Rectal smooth muscle tissue (tissue), 1 donor: Measurements from ENCODE around the gene FRMD8.

Experiments used
- H3K27ac ChIP-seq: one replicate; pipeline ENCODE4 v1.7.0; 2013; ENCODE audit warnings: low read depth, low read length, inconsistent platforms
- H3K27me3 ChIP-seq: one replicate; pipeline ENCODE4 v1.7.0; 2013; ENCODE audit warnings: low read length; ENCODE audit not compliant: control insufficient read depth, insufficient read depth
- H3K36me3 ChIP-seq: one replicate; pipeline ENCODE4 v1.7.0; 2013; ENCODE audit warnings: low read length; ENCODE audit not compliant: control insufficient read depth, insufficient read depth
- H3K4me1 ChIP-seq: one replicate; pipeline ENCODE4 v1.7.0; 2013; ENCODE audit warnings: low read length; ENCODE audit not compliant: control insufficient read depth, insufficient read depth
- H3K4me3 ChIP-seq: one replicate; pipeline ENCODE4 v1.7.0; 2013; ENCODE audit warnings: low read length
- H3K9ac ChIP-seq: one replicate; pipeline ENCODE4 v1.7.0; 2013; ENCODE audit warnings: low read length

Gene FRMD8

DNA sequence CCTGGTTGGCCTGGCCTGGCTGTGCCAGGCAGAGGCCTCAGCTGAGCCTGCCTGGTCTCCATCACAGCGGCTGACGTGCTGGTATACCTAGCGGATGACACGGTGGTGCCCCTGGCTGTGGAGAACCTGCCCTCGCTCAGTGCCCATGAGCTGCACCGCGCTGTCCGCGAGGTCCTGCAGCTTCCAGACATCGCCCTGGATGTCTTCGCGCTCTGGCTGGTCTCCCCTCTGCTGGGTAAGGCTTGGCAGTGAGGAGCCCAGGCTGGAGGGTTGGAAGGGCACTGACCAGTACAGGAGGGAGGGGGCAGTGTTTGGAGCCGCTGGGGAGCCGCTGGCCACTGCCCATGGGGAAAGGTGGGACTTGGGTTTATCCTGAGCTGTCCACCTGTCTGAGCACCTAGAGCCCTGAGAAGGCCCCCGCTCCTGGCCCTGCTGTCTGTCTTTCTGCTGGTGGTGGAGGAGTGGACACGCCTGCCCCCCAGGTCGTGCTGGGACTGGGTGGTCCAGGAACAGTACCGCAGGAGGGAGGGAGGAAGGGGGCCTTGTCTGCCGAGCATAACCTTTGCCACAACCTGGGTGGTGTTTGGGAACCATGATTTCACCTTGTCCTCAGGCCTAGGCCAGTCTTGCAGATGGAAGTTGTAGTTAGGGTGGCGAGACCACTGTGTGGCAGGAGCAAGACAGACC lies 3.0 kb downstream of the FRMD8 start:
- H3K27me3 ChIP-seq = no peaks in the 10 kb centered on the region
- no peak overlapping the region for H3K27ac ChIP-seq
- peak overlapping the region; percentile 5 for H3K4me3 ChIP-seq
- H3K4me1 ChIP-seq = peaks cover 7% of the 10 kb centered on the region
- H3K36me3 ChIP-seq = peaks cover 7% of the 10 kb centered on the region
- H3K9ac ChIP-seq = no peak overlapping the region

DNA sequence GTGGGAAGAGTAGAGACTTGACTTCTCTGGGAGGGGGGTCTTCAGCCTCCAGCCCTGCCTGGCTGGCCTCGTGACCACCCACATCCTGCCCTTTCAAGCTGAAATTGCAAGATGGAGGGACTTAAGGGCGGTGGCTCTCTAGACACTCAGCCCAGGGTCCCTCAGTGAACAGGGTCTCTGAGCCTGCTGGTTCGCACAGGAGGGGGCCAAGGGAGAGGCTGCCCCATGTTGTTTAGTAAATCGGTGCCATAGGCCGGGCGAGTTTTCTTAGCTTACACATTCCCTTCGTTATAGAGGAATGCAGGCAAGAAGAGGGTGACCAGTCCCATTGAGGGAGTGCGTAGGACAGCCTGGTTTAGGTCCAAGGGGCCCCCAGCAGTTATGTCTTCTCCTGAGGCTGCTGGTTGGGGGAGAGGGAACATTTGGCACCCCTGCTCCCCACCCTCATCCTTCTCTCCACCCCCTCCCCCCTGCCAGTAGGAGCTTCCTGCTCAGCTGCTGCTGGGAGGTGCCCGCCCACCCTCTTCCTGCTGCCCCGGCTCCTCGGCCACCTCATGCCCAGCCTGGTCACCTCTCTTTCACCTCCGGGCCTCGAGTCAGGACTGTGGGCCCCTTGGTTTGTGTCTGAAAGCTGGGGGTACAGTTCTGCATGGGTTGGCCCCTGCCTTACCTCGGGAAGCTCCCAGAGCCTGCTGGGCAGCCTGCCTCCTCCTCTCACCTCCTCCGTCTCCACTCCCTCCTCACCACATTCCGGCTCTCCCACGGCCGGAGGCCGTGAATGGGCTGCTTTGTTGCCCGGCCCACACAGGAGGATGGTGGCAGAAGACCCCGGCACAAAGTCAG lies 3.9 kb downstream of the FRMD8 start:
- no peak overlapping the region for H3K4me3 ChIP-seq
- H3K9ac ChIP-seq = no peak overlapping the region
- no peaks in the 10 kb centered on the region for H3K27me3 ChIP-seq
- peaks cover 7% of the 10 kb centered on the region for H3K4me1 ChIP-seq
- no peak overlapping the region for H3K27ac ChIP-seq
- H3K36me3 ChIP-seq = peaks cover 7% of the 10 kb centered on the region

GRCh38 chr11:65390996-65391395 lies 4.6 kb downstream of the FRMD8 start:
- Histone ChIP-seq H3K4me1 (peaks cover 6% of the 10 kb centered on the region), H3K36me3 (peaks cover 10% of the 10 kb centered on the region), H3K27me3 (no peaks in the 10 kb centered on the region), H3K27ac (no peak overlapping the region), H3K4me3 (no peak overlapping the region), H3K9ac (no peak overlapping the region)

DNA sequence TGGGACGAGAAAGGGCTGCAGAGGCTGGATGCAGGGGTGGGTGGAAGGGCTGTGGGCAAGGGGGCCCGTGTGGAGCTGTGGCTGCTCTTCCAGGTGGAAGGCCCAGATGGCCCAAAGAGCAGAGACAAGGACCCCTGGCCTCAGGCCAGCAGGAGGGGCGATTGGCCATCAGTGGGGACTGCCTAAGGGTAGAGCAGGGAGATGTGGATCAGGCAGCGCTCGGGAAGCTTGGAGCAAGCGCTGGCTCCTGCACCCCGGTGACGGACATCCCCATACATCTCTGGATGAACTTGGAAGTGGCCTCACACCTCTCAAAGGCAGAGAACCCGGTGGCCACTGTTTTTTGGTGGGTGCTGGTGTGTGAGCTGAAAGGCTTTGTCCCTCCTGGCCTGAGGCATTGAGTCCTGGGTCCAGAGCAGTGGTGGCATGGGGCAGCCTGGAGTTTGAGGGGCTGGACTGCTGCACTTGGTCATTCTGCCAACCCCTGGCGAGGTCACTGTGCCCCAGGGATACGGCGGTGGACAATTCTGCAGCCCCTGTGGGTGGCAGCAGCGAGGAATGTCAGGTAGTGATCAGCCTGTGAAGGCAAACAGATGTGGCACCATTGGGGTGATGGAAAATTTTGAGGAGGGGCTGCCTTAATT lies 5.9 kb downstream of the FRMD8 start:
- H3K36me3 ChIP-seq = peaks cover 13% of the 10 kb centered on the region
- no peak overlapping the region for H3K27ac ChIP-seq
- no peak overlapping the region for H3K4me3 ChIP-seq
- H3K9ac ChIP-seq = no peak overlapping the region
- no peaks in the 10 kb centered on the region for H3K27me3 ChIP-seq
- H3K4me1 ChIP-seq = peaks cover under 1% of the 10 kb centered on the region

DNA sequence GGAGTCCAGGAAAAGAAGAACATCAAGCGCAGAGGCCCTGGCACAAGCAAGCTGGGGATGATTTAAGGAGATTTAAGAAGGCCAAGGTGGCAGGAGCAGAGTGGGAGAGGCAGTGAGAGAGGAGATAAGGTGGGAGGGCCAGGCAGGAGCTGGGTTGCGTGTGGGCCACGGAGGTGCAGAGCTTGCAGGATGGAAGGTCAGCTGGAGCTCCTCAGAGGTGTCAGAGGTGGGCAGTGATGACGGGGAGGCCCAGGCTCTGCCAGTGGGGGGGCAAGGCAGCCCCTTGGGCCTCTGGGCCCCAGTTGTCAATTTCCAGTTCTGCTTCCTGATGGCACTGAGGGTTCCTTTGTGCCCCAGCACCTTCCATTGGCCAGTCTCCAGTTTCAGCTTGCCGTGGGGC lies 6.5 kb downstream of the FRMD8 start:
- Histone ChIP-seq H3K4me3 (no peak overlapping the region), H3K4me1 (no peaks in the 10 kb centered on the region), H3K27me3 (no peaks in the 10 kb centered on the region), H3K27ac (no peak overlapping the region), H3K9ac (no peak overlapping the region), H3K36me3 (peaks cover 15% of the 10 kb centered on the region)

GRCh38 chr11:65393513-65394079 lies 7.2 kb downstream of the FRMD8 start:
- no peaks in the 10 kb centered on the region for H3K4me1 ChIP-seq
- H3K36me3 ChIP-seq = peaks cover 19% of the 10 kb centered on the region
- no peak overlapping the region for H3K9ac ChIP-seq
- no peak overlapping the region for H3K4me3 ChIP-seq
- no peak overlapping the region for H3K27ac ChIP-seq
- H3K27me3 ChIP-seq = no peaks in the 10 kb centered on the region

GRCh38 chr11:65394125-65394536 lies 7.7 kb downstream of the FRMD8 start:
- Histone ChIP-seq H3K4me3 (no peak overlapping the region), H3K27ac (no peak overlapping the region), H3K9ac (no peak overlapping the region), H3K27me3 (no peaks in the 10 kb centered on the region), H3K4me1 (no peaks in the 10 kb centered on the region), H3K36me3 (peaks cover 19% of the 10 kb centered on the region)

DNA sequence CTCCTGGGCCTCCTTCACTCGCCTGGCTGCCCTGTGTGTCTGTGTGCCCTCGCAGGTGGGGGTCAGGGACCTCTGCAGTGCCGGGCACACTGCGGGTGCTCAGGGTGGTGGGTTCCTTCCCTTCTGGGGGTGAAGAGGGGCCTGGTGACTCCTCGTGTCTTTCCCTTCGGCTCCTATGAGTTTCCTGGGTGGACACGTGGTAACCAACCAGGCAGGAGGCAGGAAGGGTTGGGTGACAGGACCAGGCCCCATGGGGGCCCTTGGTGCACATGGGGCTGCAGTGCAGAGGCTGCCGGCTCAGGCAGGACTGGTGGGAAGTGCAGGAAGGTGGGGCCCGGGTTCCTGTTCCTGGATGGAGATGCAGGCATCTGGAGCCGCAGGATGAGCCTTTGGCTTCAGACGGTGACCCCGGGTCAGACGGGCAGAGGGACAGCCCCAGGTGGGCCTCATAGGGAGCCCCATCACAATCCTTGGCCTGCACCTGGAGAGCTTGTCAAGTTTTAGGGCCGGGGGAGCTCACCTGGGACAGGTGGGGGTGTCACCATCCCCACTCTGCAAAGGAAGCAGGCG lies 9.6 kb downstream of the FRMD8 start:
- H3K36me3 ChIP-seq = peaks cover 25% of the 10 kb centered on the region
- H3K4me1 ChIP-seq = no peaks in the 10 kb centered on the region
- no peak overlapping the region for H3K4me3 ChIP-seq
- H3K9ac ChIP-seq = no peak overlapping the region
- no peak overlapping the region for H3K27ac ChIP-seq
- H3K27me3 ChIP-seq = no peaks in the 10 kb centered on the region

DNA sequence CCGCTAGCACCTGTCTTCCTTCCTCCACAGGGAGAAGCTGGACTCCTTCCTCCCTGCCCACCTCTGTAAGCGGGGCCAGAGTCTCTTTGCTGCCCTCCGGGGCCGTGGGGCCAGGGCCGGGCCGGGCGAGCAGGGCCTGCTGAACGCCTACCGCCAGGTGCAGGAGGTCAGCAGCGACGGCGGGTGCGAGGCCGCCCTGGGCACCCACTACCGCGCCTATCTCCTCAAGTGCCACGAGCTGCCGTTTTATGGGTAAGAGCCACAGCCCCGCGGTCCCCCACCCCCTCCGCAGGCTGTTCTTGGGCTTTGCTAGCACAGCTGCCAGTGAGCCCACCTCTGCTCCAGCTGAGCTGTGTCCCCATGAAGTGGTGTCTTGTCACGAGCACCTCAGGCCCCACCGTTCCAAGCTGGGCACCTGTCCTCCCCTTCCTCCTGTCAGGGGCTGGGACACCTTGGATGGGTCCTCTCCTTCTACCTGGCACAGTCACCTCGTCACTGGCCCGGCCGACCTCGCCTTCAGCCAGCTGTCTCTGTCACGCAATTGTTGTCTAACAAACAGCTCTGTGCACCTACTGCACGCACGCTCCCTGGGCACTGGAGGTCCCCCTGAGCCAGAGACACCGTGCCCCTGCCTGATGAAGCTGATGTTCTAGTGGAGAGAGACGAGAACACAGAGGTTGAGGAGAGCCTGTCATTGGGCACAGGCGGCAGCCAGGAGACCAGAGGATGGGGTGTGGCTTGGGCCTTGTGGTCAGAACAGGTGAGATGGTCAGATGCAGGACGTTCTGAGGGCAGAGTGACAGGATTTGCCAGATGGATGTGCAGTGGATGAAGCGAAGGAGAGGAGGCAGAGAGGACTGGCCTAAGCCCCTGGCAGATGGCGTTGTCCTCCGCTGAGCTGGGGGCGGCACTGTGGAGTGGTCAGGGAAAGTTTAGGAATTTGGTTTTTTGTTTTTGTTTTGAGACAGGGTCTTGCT lies 10.6 kb downstream of the FRMD8 start:
- Histone ChIP-seq H3K9ac (no peak overlapping the region), H3K4me1 (no peaks in the 10 kb centered on the region), H3K4me3 (no peak overlapping the region), H3K27me3 (no peaks in the 10 kb centered on the region), H3K27ac (no peak overlapping the region), H3K36me3 (peaks cover 25% of the 10 kb centered on the region)

- Histone ChIP-seq H3K27ac (no peak overlapping the region), H3K36me3 (peaks cover 21% of the 10 kb centered on the region), H3K4me3 (no peak overlapping the region), H3K27me3 (no peaks in the 10 kb centered on the region), H3K4me1 (no peaks in the 10 kb centered on the region), H3K9ac (no peak overlapping the region)
These were observed 12.0 kb downstream of the FRMD8 start for GRCh38 chr11:65398362-65398910.

DNA sequence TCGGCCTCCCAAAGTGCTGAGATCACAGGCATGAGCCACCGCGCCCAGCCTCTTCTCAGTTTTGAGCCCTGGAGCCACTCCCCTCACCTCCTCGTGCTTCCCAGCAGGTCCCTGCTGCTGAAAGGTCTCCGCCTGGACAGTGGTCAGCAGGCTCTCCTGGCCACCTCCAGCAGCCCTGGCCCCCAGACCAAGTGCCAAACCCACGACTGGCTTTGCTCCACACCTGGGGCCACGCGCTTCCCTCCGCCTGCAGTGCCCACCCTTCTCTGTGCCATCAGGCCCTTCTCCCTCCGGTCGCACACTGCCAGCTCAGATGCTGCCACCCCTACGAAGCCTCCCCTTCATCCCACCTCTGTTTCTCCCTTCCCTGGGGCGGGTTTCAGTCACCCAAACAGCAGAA lies 12.8 kb downstream of the FRMD8 start:
- H3K36me3 ChIP-seq = peaks cover 21% of the 10 kb centered on the region
- H3K27me3 ChIP-seq = no peaks in the 10 kb centered on the region
- H3K4me1 ChIP-seq = no peaks in the 10 kb centered on the region

More for the DNA sequence above, 12.8 kb downstream of the FRMD8 start:
- no peak overlapping the region for H3K9ac ChIP-seq
- no peak overlapping the region for H3K27ac ChIP-seq
- H3K4me3 ChIP-seq = no peak overlapping the region
